ENCODE results near the gene MYL4. TPM values are rescaled to one million over a fixed set of nuclear protein-coding genes. Genes with fewer than 3 reads are reported as not detected.

Gene MYL4
- total RNA-seq, 1 experiment from 2014 or later = not detected

DNA sequence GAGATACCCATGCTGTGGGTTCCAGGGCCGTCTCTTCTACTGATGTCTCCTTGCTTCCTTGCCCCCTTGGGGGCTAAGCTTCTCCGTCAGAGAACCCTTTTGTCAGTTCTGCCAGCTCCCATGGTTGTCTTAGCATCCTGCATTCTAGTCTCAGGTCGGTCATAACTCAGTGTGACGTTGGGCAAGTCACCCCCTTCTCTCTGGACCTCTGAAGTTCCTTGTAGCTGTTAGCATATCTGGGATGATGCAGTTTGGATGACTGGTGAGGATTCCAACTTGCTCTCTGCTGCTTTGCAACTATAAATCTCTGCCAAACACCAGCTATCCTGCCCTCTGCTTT is 8.9 kb upstream of the MYL4 start:
- no peak for DNase-seq (ENCODE audit: low spot score)
- no peak for TF ChIP-seq EZH2 (IDR thresholded peaks at IDR 0.05; ENCODE audit: borderline replicate concordance, low read depth, low read length, poor library complexity, severe bottlenecking)
- TF ChIP-seq CTCF (conservative IDR thresholded peaks at IDR 0.05; ENCODE audit: low read depth, low read length) = no peak
- Histone ChIP-seq H3K4me1 (ENCODE audit: insufficient read depth, low read length, poor library complexity, severe bottlenecking) (no peaks in the 10 kb centered on the region), H3K36me3 (ENCODE audit: insufficient read depth, low read length, poor library complexity, severe bottlenecking) (no peaks in the 10 kb centered on the region), H3K27me3 (replicated peaks; ENCODE audit: insufficient read depth, low read depth, low read length, poor library complexity) (no peaks in the 10 kb centered on the region), H3K9me3 (ENCODE audit: low read depth, low read length, poor library complexity, severe bottlenecking) (no peaks in the 10 kb centered on the region), H3K27ac (ENCODE audit: low read depth, low read length, poor library complexity, severe bottlenecking) (no peak overlapping the region), H3K4me3 (ENCODE audit: low read depth, low read length, poor library complexity, severe bottlenecking) (no peak overlapping the region)
- ChIA-PET CTCF (no interaction called here), POLR2A (ENCODE audit: low non-redundant PET) (no interaction called here)
- no TSS peak for BruUV-seq (replicated peaks)
- intact Hi-C loops (cut with micrococcal nuclease; ENCODE audit: unreplicated experiment) = no loop called here

- POLR2A ChIA-PET (ENCODE audit: low non-redundant PET) = no interaction called here
Observed at GRCh38 chr17:47201166-47201565, 8.0 kb upstream of the MYL4 start.

DNA sequence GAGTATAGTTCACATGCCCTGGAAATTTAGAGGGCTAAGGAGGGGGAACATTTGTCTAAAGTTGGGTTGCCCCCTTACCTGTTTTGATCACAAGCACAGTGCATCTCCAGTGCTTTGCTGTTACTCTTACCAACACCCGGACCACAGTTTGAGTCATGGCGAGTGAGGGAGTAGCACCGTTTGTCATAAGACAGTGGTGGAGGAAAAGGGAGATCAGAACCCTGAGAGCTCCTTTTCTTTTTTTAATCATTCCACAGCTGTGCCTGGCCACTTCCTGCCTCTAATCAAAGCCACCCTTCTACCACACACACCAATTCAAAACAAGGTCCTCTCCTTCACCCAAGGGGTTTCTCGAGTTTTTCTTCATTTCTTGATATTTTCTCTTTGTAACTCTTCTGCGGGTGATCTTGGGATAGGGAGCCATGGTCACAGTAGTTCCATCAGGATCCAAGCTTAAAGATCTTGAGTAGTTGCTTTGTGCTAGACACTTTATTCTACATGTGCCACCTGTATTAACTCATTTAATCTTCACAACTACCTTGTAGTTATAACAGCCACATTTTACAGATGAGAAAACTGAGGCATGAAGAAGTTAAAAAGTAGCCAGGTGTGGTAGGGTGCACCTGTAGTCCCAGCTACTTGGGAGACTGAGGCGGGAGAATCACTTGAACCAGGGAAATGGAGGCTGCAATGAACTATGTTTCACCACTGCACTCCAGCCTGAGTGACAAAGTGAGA is 5.0 kb upstream of the MYL4 start:
- H3K27ac ChIP-seq (ENCODE audit: low read depth, low read length, poor library complexity, severe bottlenecking) = no peak overlapping the region
- intact Hi-C loops (cut with micrococcal nuclease; ENCODE audit: unreplicated experiment) = no loop called here
- no peak for DNase-seq (ENCODE audit: low spot score)
- POLR2A ChIA-PET (ENCODE audit: low non-redundant PET) = no interaction called here
- no peak overlapping the region for H3K4me3 ChIP-seq (ENCODE audit: low read depth, low read length, poor library complexity, severe bottlenecking)
- TF ChIP-seq EZH2 (IDR thresholded peaks at IDR 0.05; ENCODE audit: borderline replicate concordance, low read depth, low read length, poor library complexity, severe bottlenecking) = no peak
- no peak for TF ChIP-seq CTCF (conservative IDR thresholded peaks at IDR 0.05; ENCODE audit: low read depth, low read length)
- no peaks in the 10 kb centered on the region for H3K36me3 ChIP-seq (ENCODE audit: insufficient read depth, low read length, poor library complexity, severe bottlenecking)
- BruUV-seq (replicated peaks) = no TSS peak
- no peaks in the 10 kb centered on the region for H3K9me3 ChIP-seq (ENCODE audit: low read depth, low read length, poor library complexity, severe bottlenecking)
- no peaks in the 10 kb centered on the region for H3K27me3 ChIP-seq (replicated peaks; ENCODE audit: insufficient read depth, low read depth, low read length, poor library complexity)
- CTCF ChIA-PET = no interaction called here
- no peaks in the 10 kb centered on the region for H3K4me1 ChIP-seq (ENCODE audit: insufficient read depth, low read length, poor library complexity, severe bottlenecking)

More at GRCh38 chr17:47201166-47201565, 8.0 kb upstream of the MYL4 start:
- H3K4me3 ChIP-seq (ENCODE audit: low read depth, low read length, poor library complexity, severe bottlenecking) = no peak overlapping the region
- CTCF ChIA-PET = no interaction called here
- no peaks in the 10 kb centered on the region for H3K36me3 ChIP-seq (ENCODE audit: insufficient read depth, low read length, poor library complexity, severe bottlenecking)
- intact Hi-C loops (cut with micrococcal nuclease; ENCODE audit: unreplicated experiment) = no loop called here
- no peaks in the 10 kb centered on the region for H3K9me3 ChIP-seq (ENCODE audit: low read depth, low read length, poor library complexity, severe bottlenecking)
- H3K27ac ChIP-seq (ENCODE audit: low read depth, low read length, poor library complexity, severe bottlenecking) = no peak overlapping the region
- TF ChIP-seq CTCF (conservative IDR thresholded peaks at IDR 0.05; ENCODE audit: low read depth, low read length) = no peak
- TF ChIP-seq EZH2 (IDR thresholded peaks at IDR 0.05; ENCODE audit: borderline replicate concordance, low read depth, low read length, poor library complexity, severe bottlenecking) = no peak
- no peaks in the 10 kb centered on the region for H3K27me3 ChIP-seq (replicated peaks; ENCODE audit: insufficient read depth, low read depth, low read length, poor library complexity)
- DNase-seq (ENCODE audit: low spot score) = no peak
- no TSS peak for BruUV-seq (replicated peaks)
- no peaks in the 10 kb centered on the region for H3K4me1 ChIP-seq (ENCODE audit: insufficient read depth, low read length, poor library complexity, severe bottlenecking)

Measured in A673 (cell line).